ENCODE results near the gene TMEM132A. TPM values are rescaled to one million over a fixed set of nuclear protein-coding genes. Genes with fewer than 3 reads are reported as not detected.

TMEM132A gene
- polyA plus RNA-seq, 1 of the 3 experiments (the other 2 are of a cell fraction) = 66.9 TPM

- Histone ChIP-seq H3K9ac (no peak overlapping the region), H2AFZ (ENCODE audit: low read depth) (no peak overlapping the region), H3K27me3 (ENCODE audit: insufficient read depth) (no peaks in the 10 kb centered on the region), H3K4me1 (ENCODE audit: control insufficient read depth in 1 of 2, insufficient read depth in 2 of 2, low read depth in 1 of 2, low read length in 1 of 2) (no peaks in the 10 kb centered on the region; a peak in 1 of 4 replicates), H3K4me2 (no peak overlapping the region), H3K27ac (ENCODE audit: low read depth in 2 of 2, low read length in 1 of 2) (no peak overlapping the region), H3K36me3 (replicated peaks in 1 of 2; ENCODE audit: control insufficient read depth in 1 of 2, insufficient read depth in 2 of 2, low read length in 1 of 2) (no peaks in the 10 kb centered on the region), H4K20me1 (ENCODE audit: insufficient read depth) (no peaks in the 10 kb centered on the region), H3K9me2 (no peaks in the 10 kb centered on the region), H3K79me2 (ENCODE audit: insufficient read depth) (no peaks in the 10 kb centered on the region), H3F3A (replicated peaks; ENCODE audit: insufficient read depth) (no peaks in the 10 kb centered on the region), H3K9me3 (no peaks in the 10 kb centered on the region), H3K4me3 (ENCODE audit: low read depth in 2 of 2, low read length in 1 of 2) (no peak overlapping the region)
- ChIA-PET POLR2A (no interaction called here), CTCF (interaction anchor here (0.9 to 1.5 kb wide), 2 partner anchors 15 to 182 kb away, joined by 3 to 4 read pairs; no protein-coding TSS in a partner anchor)
- no peak for TF ChIP-seq NRF1 (IDR thresholded peaks at IDR 0.05; ENCODE audit: low read depth, low read length)
- no peak for TF ChIP-seq RFX5 (IDR thresholded peaks at IDR 0.05; ENCODE audit: low read length)
- TF ChIP-seq RCOR1 (IDR thresholded peaks at IDR 0.05; ENCODE audit: low read length) = no peak
- no peak for TF ChIP-seq YY1 (IDR thresholded peaks at IDR 0.05; ENCODE audit: low read depth)
- TF ChIP-seq JUND (IDR thresholded peaks at IDR 0.05) = no peak
- TF ChIP-seq CHD2 (IDR thresholded peaks at IDR 0.05; ENCODE audit: low read length, partially characterized antibody) = no peak
- no peak for TF ChIP-seq TCF12 (IDR thresholded peaks at IDR 0.05)
- no peak for TF ChIP-seq MAX (IDR thresholded peaks at IDR 0.05; ENCODE audit: low read depth)
- no peak for TF ChIP-seq USF1 (IDR thresholded peaks at IDR 0.05; ENCODE audit: borderline replicate concordance, low read depth)
- TF ChIP-seq MEF2A (IDR thresholded peaks at IDR 0.05; ENCODE audit: borderline replicate concordance, low read depth) = no peak
- TF ChIP-seq CTCF (IDR thresholded peaks at IDR 0.05) = no peak
- no peak for TF ChIP-seq GATA2 (CRISPR knock-in tag; IDR thresholded peaks at IDR 0.05)
- 74% methylated on average over 15 of the region's 15 CpGs for WGBS (ENCODE audit: low lambda C conversion rate)
- DNase-seq = no peak
Measured at GRCh38 chr11:60946601-60947264, 22.5 kb downstream of the TMEM132A start.

GRCh38 chr11:60947700-60948099, 23.4 kb downstream of the TMEM132A start:
- no peaks in the 10 kb centered on the region for H3K4me1 ChIP-seq (ENCODE audit: control insufficient read depth in 1 of 2, insufficient read depth in 2 of 2, low read depth in 1 of 2, low read length in 1 of 2)
- no peaks in the 10 kb centered on the region for H3K27me3 ChIP-seq (ENCODE audit: insufficient read depth)
- H4K20me1 ChIP-seq (ENCODE audit: insufficient read depth) = no peaks in the 10 kb centered on the region
- no peak overlapping the region for H3K4me2 ChIP-seq
- no peaks in the 10 kb centered on the region for H3K79me2 ChIP-seq (ENCODE audit: insufficient read depth)
- H3K9ac ChIP-seq = no peak overlapping the region
- no peaks in the 10 kb centered on the region for H3F3A ChIP-seq (replicated peaks; ENCODE audit: insufficient read depth)
- H3K36me3 ChIP-seq (replicated peaks in 1 of 2; ENCODE audit: control insufficient read depth in 1 of 2, insufficient read depth in 2 of 2, low read length in 1 of 2) = no peaks in the 10 kb centered on the region
- no peak overlapping the region for H3K27ac ChIP-seq (ENCODE audit: low read depth in 2 of 2, low read length in 1 of 2)
- no peaks in the 10 kb centered on the region for H3K9me3 ChIP-seq
- H2AFZ ChIP-seq (ENCODE audit: low read depth) = no peak overlapping the region
- H3K4me3 ChIP-seq (ENCODE audit: low read depth in 2 of 2, low read length in 1 of 2) = no peak overlapping the region
- ChIA-PET POLR2A (no interaction called here), CTCF (no interaction called here)
- H3K9me2 ChIP-seq = no peaks in the 10 kb centered on the region
- DNase-seq = no peak
- TF ChIP-seq USF1 (IDR thresholded peaks at IDR 0.05; ENCODE audit: borderline replicate concordance, low read depth) (no peak), CTCF (IDR thresholded peaks at IDR 0.05) (no peak), MXI1 (IDR thresholded peaks at IDR 0.05; ENCODE audit: low read depth, low read length) (no peak), YY1 (IDR thresholded peaks at IDR 0.05; ENCODE audit: low read depth) (no peak), GABPA (IDR thresholded peaks at IDR 0.05; ENCODE audit: low read depth) (no peak), TCF12 (IDR thresholded peaks at IDR 0.05) (no peak), FOSL2 (IDR thresholded peaks at IDR 0.05; ENCODE audit: borderline replicate concordance, low read depth) (no peak)
- 13% methylated on average over 2 of the region's 2 CpGs for WGBS (ENCODE audit: low lambda C conversion rate)
